ENCODE measurements around the gene NIPA2. TPM values are rescaled to one million over a fixed set of nuclear protein-coding genes. Genes with fewer than 3 reads are reported as not detected.
A peak's percentile ranks its signal among the peaks of the same experiment; 100 is the strongest.

NIPA2 gene
- total RNA-seq, 4 donors from 2014 or later, result 14.7 to 78.6 (median 50.4) TPM

DNA sequence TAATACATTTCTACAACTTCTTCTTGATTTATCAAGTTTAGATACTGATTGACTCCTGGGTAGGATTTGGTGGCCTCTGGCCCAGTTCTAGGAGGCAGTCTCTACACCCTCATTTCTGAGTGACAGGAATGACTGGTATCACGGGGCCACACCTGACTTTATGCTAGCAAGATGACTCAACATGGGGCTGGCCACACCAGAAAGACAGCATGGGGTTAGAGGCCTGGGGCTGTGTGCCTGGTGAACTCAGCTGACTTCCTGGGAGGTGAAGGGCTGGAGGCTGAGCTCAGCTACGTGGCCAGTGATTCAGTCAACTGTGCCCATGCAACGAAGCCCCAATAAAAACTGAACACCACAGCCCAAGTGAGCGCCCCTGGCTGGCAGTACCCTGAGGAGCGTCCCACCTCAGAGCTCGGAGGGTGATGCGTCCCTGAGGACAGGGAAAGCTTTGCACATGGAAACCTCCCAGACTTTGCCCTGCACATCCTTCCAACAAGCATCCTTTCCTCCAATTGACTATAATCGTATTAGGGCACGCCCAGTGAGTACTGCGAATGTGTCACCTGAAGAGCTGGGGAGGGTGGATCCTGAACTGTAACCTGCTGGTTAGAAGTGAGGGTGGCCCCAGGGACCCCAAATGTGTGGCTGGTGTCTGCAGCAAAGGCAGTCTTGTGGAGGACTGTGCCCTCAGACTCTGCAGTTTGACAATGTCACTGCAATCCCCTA lies 57.2 kb downstream of the NIPA2 start:
- Histone ChIP-seq H3K4me3 (no peak overlapping the region), H3K9me3 (no peaks in the 10 kb centered on the region), H3K36me3 (peaks cover 0 to 26% (median 13%) of the 10 kb centered on the region in 4 donors), H3K27ac (peak overlapping the region; percentile 13 to 71 (median 64)), H3K27me3 (no peaks in the 10 kb centered on the region), H3K4me1 (peaks cover 0 to 6% (median 0%) of the 10 kb centered on the region in 4 donors)
- 87% methylated on average over 10 of the region's 10 CpGs; no CpG with 5 or more reads in 1 of the 2 donors for WGBS, 2 donors (ENCODE audit: low coverage in 1 of 2)
- in situ Hi-C loops (cut with MboI; ENCODE audit: low pct_ligation_motif_present in 1 of 4, low pct_unique_long_range_greater_than_20kb in 1 of 4, low sequenced_read_pairs in 3 of 4), result no loop called here
- peak; percentile 71 for DNase-seq
- TF ChIP-seq EP300 (IDR thresholded peaks at IDR 0.05; ENCODE audit: low read depth), result no peak
- peak in 1 of 3 donors; percentile 48 for TF ChIP-seq POLR2AphosphoS5 (IDR thresholded peaks at IDR 0.05)
- intact Hi-C loops (cut with DNase I; ENCODE audit: low total_unique reads), result no loop called here

DNA sequence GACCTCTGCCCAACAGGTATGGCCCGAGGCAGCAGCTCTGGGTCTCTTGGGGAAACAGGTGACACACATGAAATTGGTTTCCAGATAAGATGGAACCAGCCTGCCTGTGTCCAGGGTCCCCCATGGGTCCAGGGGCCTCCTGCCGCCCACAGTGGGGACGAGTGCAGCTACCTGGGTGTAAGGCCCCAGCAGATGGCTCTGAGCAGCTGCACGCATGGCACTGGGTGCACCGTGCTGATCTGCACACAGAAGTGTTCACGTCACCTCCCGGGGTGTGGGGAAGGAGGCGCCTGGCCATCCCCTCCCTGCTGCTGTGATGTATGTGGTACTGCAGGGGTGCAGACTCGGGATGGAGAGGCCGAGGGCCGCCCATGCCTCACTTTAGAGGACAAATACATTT lies 63.6 kb downstream of the NIPA2 start:
- Histone ChIP-seq H3K4me3 (no peak overlapping the region), H3K4me1 (no peaks in the 10 kb centered on the region), H3K36me3 (peaks cover 0 to 37% (median 10%) of the 10 kb centered on the region in 4 donors), H3K27me3 (no peaks in the 10 kb centered on the region), H3K27ac (no peak overlapping the region), H3K9me3 (no peaks in the 10 kb centered on the region)
- in situ Hi-C loops (cut with MboI; ENCODE audit: low pct_ligation_motif_present in 1 of 4, low pct_unique_long_range_greater_than_20kb in 1 of 4, low sequenced_read_pairs in 3 of 4) (loop anchor here in 1 of 4 donors (25.0 kb wide), 1 partner anchor 90 kb away; no protein-coding TSS in a partner anchor), intact Hi-C loops (cut with DNase I; ENCODE audit: low total_unique reads) (no loop called here)
- no peak for DNase-seq
- TF ChIP-seq POLR2AphosphoS5 (IDR thresholded peaks at IDR 0.05) (no peak), EP300 (IDR thresholded peaks at IDR 0.05; ENCODE audit: low read depth) (no peak)
- TF ChIP-seq, protein P1, sequence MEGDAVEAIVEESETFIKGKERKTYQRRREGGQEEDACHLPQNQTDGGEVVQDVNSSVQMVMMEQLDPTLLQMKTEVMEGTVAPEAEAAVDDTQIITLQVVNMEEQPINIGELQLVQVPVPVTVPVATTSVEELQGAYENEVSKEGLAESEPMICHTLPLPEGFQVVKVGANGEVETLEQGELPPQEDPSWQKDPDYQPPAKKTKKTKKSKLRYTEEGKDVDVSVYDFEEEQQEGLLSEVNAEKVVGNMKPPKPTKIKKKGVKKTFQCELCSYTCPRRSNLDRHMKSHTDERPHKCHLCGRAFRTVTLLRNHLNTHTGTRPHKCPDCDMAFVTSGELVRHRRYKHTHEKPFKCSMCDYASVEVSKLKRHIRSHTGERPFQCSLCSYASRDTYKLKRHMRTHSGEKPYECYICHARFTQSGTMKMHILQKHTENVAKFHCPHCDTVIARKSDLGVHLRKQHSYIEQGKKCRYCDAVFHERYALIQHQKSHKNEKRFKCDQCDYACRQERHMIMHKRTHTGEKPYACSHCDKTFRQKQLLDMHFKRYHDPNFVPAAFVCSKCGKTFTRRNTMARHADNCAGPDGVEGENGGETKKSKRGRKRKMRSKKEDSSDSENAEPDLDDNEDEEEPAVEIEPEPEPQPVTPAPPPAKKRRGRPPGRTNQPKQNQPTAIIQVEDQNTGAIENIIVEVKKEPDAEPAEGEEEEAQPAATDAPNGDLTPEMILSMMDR (IDR thresholded peaks at IDR 0.05), result no peak
- 84% methylated on average over 10 of the region's 11 CpGs; no CpG with 5 or more reads in 1 of the 2 donors for WGBS, 2 donors (ENCODE audit: low coverage in 1 of 2)

DNA sequence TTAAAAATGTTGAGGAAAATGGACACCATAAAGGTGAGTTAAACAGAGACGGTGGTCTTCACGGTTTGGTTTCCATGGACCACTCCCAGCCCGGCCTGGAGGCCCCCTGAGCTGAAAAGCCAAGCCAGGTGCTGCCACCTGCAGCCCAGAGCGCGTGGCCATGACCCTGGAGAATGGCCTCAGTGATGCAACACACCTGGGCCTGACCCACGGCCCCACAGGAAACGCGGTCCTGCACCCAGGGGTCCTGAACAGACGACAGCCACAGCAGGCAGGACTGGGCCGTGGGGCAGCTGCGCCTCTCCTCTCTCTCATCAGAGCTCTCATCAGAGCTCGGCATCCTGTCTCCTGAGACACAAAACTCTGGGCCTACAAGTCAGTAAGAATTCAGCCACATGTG lies 64.1 kb downstream of the NIPA2 start:
- in situ Hi-C loops (cut with MboI; ENCODE audit: low pct_ligation_motif_present in 1 of 4, low pct_unique_long_range_greater_than_20kb in 1 of 4, low sequenced_read_pairs in 3 of 4) (loop anchor here in 1 of 4 donors (25.0 kb wide), 1 partner anchor 90 kb away; no protein-coding TSS in a partner anchor), intact Hi-C loops (cut with DNase I; ENCODE audit: low total_unique reads) (no loop called here)
- Histone ChIP-seq H3K4me3 (no peak overlapping the region), H3K36me3 (peaks cover 0 to 37% (median 12%) of the 10 kb centered on the region in 4 donors), H3K9me3 (no peaks in the 10 kb centered on the region), H3K27ac (no peak overlapping the region), H3K27me3 (no peaks in the 10 kb centered on the region), H3K4me1 (no peaks in the 10 kb centered on the region)
- TF ChIP-seq EP300 (IDR thresholded peaks at IDR 0.05; ENCODE audit: low read depth) (no peak), POLR2A (IDR thresholded peaks at IDR 0.05) (no peak), POLR2AphosphoS5 (IDR thresholded peaks at IDR 0.05) (no peak)
- TF ChIP-seq, protein P1 (IDR thresholded peaks at IDR 0.05), result no peak
- DNase-seq, result no peak
- WGBS, 2 donors (ENCODE audit: low coverage in 1 of 2), result 71 to 80% methylated on average over 2 to 12 of the region's 12 CpGs

DNA sequence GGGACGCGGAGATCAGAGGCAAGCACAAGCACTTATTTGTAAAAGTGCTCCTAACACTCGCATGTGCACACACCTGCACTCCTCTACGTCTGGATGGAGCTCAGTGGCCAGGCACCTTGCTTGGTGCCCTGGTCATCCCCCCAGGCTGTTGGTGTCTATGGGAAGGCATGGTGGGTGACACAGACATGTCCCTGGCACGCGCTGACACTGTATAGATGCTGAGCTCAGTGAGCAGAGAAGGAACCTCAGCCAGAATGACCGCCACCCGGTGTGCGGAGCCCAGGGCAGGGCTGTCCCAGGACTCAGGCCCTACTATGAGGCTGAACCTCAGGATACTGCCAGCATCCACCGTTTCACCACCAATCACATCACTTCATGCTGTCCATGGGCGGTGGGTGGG lies 64.5 kb downstream of the NIPA2 start:
- DNase-seq, result no peak
- no peaks in the 10 kb centered on the region for H3K4me1 ChIP-seq
- TF ChIP-seq EP300 (IDR thresholded peaks at IDR 0.05; ENCODE audit: low read depth) (no peak), POLR2A (IDR thresholded peaks at IDR 0.05) (no peak), POLR2AphosphoS5 (IDR thresholded peaks at IDR 0.05) (no peak)
- TF ChIP-seq, protein P1 (IDR thresholded peaks at IDR 0.05), result no peak
- peaks cover 0 to 38% (median 14%) of the 10 kb centered on the region in 4 donors for H3K36me3 ChIP-seq
- no peaks in the 10 kb centered on the region for H3K27me3 ChIP-seq
- intact Hi-C loops (cut with DNase I; ENCODE audit: low total_unique reads), result no loop called here
- no peak overlapping the region for H3K4me3 ChIP-seq
- in situ Hi-C loops (cut with MboI; ENCODE audit: low pct_ligation_motif_present in 1 of 4, low pct_unique_long_range_greater_than_20kb in 1 of 4, low sequenced_read_pairs in 3 of 4), result loop anchor here in 1 of 4 donors (25.0 kb wide), 1 partner anchor 91 kb away; no protein-coding TSS in a partner anchor
- no peak overlapping the region for H3K27ac ChIP-seq
- no peaks in the 10 kb centered on the region for H3K9me3 ChIP-seq
- 97% methylated on average over 11 of the region's 11 CpGs; no CpG with 5 or more reads in 1 of the 2 donors for WGBS, 2 donors (ENCODE audit: low coverage in 1 of 2)

All from transverse colon (tissue), 4 donors.